GM20000 (cell line): ENCODE measurements around the gene FAM200B.

Source experiments
- DNase-seq: peaks from one replicate; pipeline ENCODE4 v3.0.0; 2012; ENCODE audit warnings: low spot score
- CTCF ChIP-seq: IDR thresholded peaks from 2 replicates; pipeline ENCODE4 v1.5.1; 2012; ENCODE audit warnings: mild to moderate bottlenecking, control low read depth; ENCODE audit errors: extremely low read depth, missing control alignments

The FAM200B gene

DNA sequence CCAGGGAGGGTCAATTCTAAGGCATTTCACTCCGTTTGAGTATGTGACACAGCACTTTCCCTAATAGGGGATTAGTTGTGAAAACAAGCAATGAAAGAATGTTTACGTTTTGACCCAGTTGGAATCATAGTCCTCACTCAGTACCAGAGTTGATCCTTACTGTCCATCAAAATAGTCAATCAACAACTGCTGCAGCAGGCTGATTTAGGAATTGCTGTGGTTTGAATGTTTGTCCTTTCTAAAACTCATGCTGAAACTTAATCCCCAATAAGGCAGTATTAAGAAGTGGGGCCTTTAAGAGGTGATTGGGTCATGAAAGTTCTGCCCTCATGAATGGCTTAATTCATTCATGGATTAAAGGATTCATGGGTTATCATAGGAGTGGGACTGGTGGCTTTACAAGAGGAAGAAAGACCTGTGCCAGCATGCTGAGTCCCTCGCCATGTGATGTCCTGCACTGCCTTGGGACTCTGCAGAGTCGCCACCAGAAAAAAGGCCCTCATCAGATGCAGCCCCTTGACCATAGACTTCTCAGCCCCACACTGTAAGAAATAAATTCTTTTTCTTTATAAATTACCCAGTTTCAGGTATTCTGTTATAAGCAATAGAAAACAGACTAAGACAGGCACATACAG is 23.4 kb upstream of the FAM200B start:
- DNase-seq: no peak

GRCh38 chr4:15658781-15659180 is 22.8 kb upstream of the FAM200B start:
- no peak for TF ChIP-seq CTCF
- no peak for DNase-seq

More for the DNA sequence above, 23.4 kb upstream of the FAM200B start:
- no peak for TF ChIP-seq CTCF

- DNase-seq: no peak
- TF ChIP-seq CTCF: no peak
Observed at GRCh38 chr4:15659768-15660570, 21.7 kb upstream of the FAM200B start.

- no peak for DNase-seq
Observed at GRCh38 chr4:15665753-15666365, 15.8 kb upstream of the FAM200B start.

DNA sequence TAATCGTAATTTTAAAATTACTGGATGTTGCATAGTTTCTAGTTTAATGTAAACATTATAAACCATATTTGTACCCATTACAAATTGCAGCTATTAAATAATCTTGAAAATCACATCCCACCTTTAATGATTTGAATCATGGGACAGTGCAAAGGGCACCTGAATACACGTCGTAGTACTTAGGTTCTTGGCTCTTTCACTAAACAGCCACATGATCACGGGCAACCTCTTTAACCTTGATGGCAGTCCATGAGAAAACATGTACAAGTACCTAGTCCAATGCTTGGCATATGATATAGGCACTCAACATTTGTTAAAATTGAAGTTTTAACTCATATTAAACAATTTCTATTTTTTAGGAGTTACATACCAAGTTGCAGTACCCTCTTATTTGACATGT is 14.6 kb upstream of the FAM200B start:
- TF ChIP-seq CTCF: no peak
- no peak for DNase-seq

More at GRCh38 chr4:15665753-15666365, 15.8 kb upstream of the FAM200B start:
- TF ChIP-seq CTCF: no peak

DNA sequence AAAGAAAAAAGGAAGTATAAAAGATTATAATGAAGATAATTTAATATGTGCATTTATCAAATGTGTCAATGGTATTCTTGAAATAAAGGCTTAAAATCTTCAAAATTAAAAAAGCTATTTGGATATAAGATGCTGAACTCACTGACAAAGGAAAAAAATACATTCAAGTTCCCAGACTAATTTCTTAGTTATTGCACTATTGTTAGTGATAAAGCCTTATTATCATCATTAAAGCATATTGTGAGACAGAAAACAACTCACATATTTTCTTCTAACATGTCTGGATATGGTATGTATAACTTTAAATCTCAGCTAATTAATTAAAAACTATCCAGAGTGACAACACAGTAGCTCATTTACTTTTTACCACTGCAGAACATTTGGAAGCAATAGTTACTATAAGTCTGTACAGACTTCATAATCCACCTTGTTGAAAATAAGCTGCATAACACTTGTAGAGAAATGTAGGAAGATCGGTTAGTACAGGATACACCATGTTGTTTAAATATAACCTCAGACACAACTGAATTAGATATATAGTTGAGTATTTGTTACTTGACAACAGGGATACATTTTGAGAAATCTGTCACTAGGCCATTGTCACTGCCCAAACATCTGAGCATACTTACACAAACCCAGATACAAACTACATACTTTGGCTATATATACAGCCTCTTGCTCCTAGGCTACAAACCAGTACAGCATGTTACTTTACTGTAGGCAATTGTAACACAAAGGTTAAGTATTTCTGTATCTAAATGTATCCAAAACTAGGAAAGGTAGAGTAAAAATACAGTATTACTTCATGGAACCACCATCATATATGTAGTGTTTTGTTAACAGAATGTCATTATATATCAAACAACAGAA is 12.8 kb upstream of the FAM200B start:
- no peak for DNase-seq

More for the DNA sequence above, 12.8 kb upstream of the FAM200B start:
- TF ChIP-seq CTCF: no peak
